Caco-2 (cell line): Measurements from ENCODE around the gene TFE3. TPM values are rescaled to one million over a fixed set of nuclear protein-coding genes. Genes with fewer than 3 reads are reported as not detected.

ENCODE experiments used
- BruUV-seq: library from RNA; stranded (reverse); fragments of 400-500 nt; replicated peaks from 2 replicates; lab custom pipeline; 2021; lab: Mats Ljungman, UMichigan
- CTCF ChIA-PET: fragments of 300-600 bp; sonication (Branson Sonifier 250); formaldehyde crosslinking; loops from one replicate; lab custom pipeline; 2022; ENCODE audit warnings: antibody characterized with exemption; lab: Charles Lee
- POLR2A ChIA-PET: fragments of 300-600 bp; sonication (Branson Sonifier 250); formaldehyde crosslinking; loops from one replicate; lab custom pipeline; 2022; ENCODE audit warnings: antibody characterized with exemption; lab: Charles Lee
- DNase-seq, 2 experiments: peaks; one replicate each; pipeline versions ENCODE4 v3.0.0 to v3.0.0-alpha.2; 2020 to 2022
- H3K27me3 ChIP-seq: replicated peaks from 2 replicates; pipeline ENCODE4 v1.6.0; 2011; ENCODE audit warnings: low read length; ENCODE audit not compliant: control insufficient read depth, insufficient read depth
- H3K36me3 ChIP-seq: 2 replicates; pipeline ENCODE4 v1.5.1; 2011; ENCODE audit warnings: low read length; ENCODE audit not compliant: control insufficient read depth, insufficient read depth
- H3K4me1 ChIP-seq: fragments of 250-450 bp; sonication (Bioruptor Pico); 2 replicates; pipeline ENCODE4 v1.5.1; 2020; ENCODE audit warnings: mild to moderate bottlenecking
- H3K4me3 ChIP-seq: 2 replicates; pipeline ENCODE4 v1.5.1; 2011; ENCODE audit warnings: low read depth, mild to moderate bottlenecking, control low read depth, low read length
- H3K9me3 ChIP-seq: fragments of 250-450 bp; sonication (Bioruptor Pico); 2 replicates; pipeline ENCODE4 v1.5.1; 2020; ENCODE audit warnings: mild to moderate bottlenecking, moderate library complexity
- H3K27ac Mint-ChIP-seq: one replicate; pipeline ENCODE4 v1.8.0; 2022; ENCODE audit warnings: mixed read lengths; ENCODE audit not compliant: unreplicated experiment
- H3K27me3 Mint-ChIP-seq: one replicate; pipeline ENCODE4 v1.8.0; 2022; ENCODE audit warnings: mixed read lengths; ENCODE audit not compliant: insufficient read depth, unreplicated experiment
- H3K36me3 Mint-ChIP-seq: one replicate; pipeline ENCODE4 v1.8.0; 2022; ENCODE audit warnings: mild to moderate bottlenecking, mixed read lengths; ENCODE audit not compliant: insufficient read depth, unreplicated experiment
- H3K4me1 Mint-ChIP-seq: one replicate; pipeline ENCODE4 v1.8.0; 2022; ENCODE audit warnings: low read depth, mixed read lengths; ENCODE audit not compliant: unreplicated experiment
- H3K4me3 Mint-ChIP-seq: one replicate; pipeline ENCODE4 v1.8.0; 2022; ENCODE audit warnings: mild to moderate bottlenecking, moderate library complexity, mixed read lengths; ENCODE audit not compliant: unreplicated experiment
- H3K9me3 Mint-ChIP-seq: one replicate; pipeline ENCODE4 v1.8.0; 2022; ENCODE audit warnings: mixed read lengths; ENCODE audit not compliant: unreplicated experiment
- CTCF ChIP-seq, 2 experiments: fragments of 200-600 bp in 1 of 2; IDR thresholded peaks; 1 replicate in 1 of 2; 2 replicates in 1 of 2; pipeline versions ENCODE4 v1.5.1 to v1.8.0; 2011 to 2022; ENCODE audit warnings: antibody characterized with exemption in 1 of 2, control low read depth in 1 of 2, inconsistent platforms in 1 of 2, low read depth in 1 of 2, low read length in 1 of 2, mild to moderate bottlenecking in 1 of 2, moderate library complexity in 1 of 2; ENCODE audit not compliant: insufficient read depth in 1 of 2, severe bottlenecking in 1 of 2, unreplicated experiment in 1 of 2
- intact Hi-C: fragments of 100-400 bp; cut with micrococcal nuclease; formaldehyde crosslinking; loops from one replicate; pipeline ENCODE4 v1.10.0; 2022; ENCODE audit not compliant: unreplicated experiment
- total RNA-seq: library from RNA; stranded (reverse); gene quantifications from 2 replicates; pipeline ENCODE4 v1.2.3, GENCODE V29; 2022

TFE3 gene
- total RNA-seq, 1 experiment from 2014 or later: 32.0 TPM

- H3K9me3 ChIP-seq: no peaks in the 10 kb centered on the region
- Mint-ChIP-seq H3K4me1 (peaks cover 15% of the 10 kb centered on the region), H3K27ac (no peak overlapping the region), H3K27me3 (no peaks in the 10 kb centered on the region), H3K4me3 (no peak overlapping the region), H3K36me3 (peaks cover 17% of the 10 kb centered on the region), H3K9me3 (no peaks in the 10 kb centered on the region)
- POLR2A ChIA-PET: no interaction called here
- no peak for TF ChIP-seq CTCF (IDR thresholded peaks at IDR 0.05; ENCODE audit: insufficient read depth in 1 of 2, low read depth in 1 of 2, low read length in 1 of 2, severe bottlenecking in 1 of 2, unreplicated experiment in 1 of 2)
- H3K36me3 ChIP-seq: no peaks in the 10 kb centered on the region
- intact Hi-C loops: no loop called here
- no TSS peak for BruUV-seq
- no peak overlapping the region for H3K4me3 ChIP-seq
- H3K27me3 ChIP-seq: no peaks in the 10 kb centered on the region
- CTCF ChIA-PET: no interaction called here
- no peak for DNase-seq
- no peaks in the 10 kb centered on the region for H3K4me1 ChIP-seq
Measured at GRCh38 chrX:49075347-49075746, 32.2 kb upstream of the TFE3 start.

GRCh38 chrX:49073601-49074575 is 30.7 kb upstream of the TFE3 start, which contains the start of gene PRAF2:
Gene PRAF2 (minus strand): TSS chrX:49074002. CDS start chrX:49073987, 15 bp downstream.
- peak; percentile 91 to 92 for DNase-seq
- Histone ChIP-seq H3K4me3 (peak within 1 kb of the TSS; percentile 50), H3K4me1 (no peaks in the 10 kb centered on the region), H3K27me3 (no peaks in the 10 kb centered on the region), H3K36me3 (no peaks in the 10 kb centered on the region), H3K9me3 (no peaks in the 10 kb centered on the region)
- peaks cover 17% of the 10 kb centered on the region for H3K36me3 Mint-ChIP-seq
- BruUV-seq: no TSS peak
- no peaks in the 10 kb centered on the region for H3K27me3 Mint-ChIP-seq
- CTCF ChIA-PET: interaction anchor here (0.6 kb wide), 1 partner anchor 116 kb away, joined by 4 read pairs; no protein-coding TSS in a partner anchor
- TF ChIP-seq CTCF (IDR thresholded peaks at IDR 0.05; ENCODE audit: insufficient read depth in 1 of 2, low read depth in 1 of 2, low read length in 1 of 2, severe bottlenecking in 1 of 2, unreplicated experiment in 1 of 2): no peak
- POLR2A ChIA-PET: no interaction called here
- H3K9me3 Mint-ChIP-seq: no peaks in the 10 kb centered on the region
- intact Hi-C loops: loop anchor here (1.0 kb wide), 1 partner anchor 31 kb away; the partner anchor contains the start of gene TFE3
- peak within 1 kb of the TSS; percentile 72 for H3K4me3 Mint-ChIP-seq
- H3K4me1 Mint-ChIP-seq: peaks cover 12% of the 10 kb centered on the region
- H3K27ac Mint-ChIP-seq: peak within 1 kb of the TSS; percentile 45

GRCh38 chrX:49072712-49073095 is 29.5 kb upstream of the TFE3 start:
- intact Hi-C loops: no loop called here
- H3K36me3 Mint-ChIP-seq: peaks cover 17% of the 10 kb centered on the region
- Histone ChIP-seq H3K36me3 (no peaks in the 10 kb centered on the region), H3K27me3 (no peaks in the 10 kb centered on the region), H3K4me3 (no peak overlapping the region), H3K9me3 (no peaks in the 10 kb centered on the region), H3K4me1 (no peaks in the 10 kb centered on the region)
- no peak overlapping the region for H3K27ac Mint-ChIP-seq
- peaks cover 9% of the 10 kb centered on the region for H3K4me1 Mint-ChIP-seq
- H3K4me3 Mint-ChIP-seq: peak overlapping the region; percentile 72
- no peaks in the 10 kb centered on the region for H3K27me3 Mint-ChIP-seq
- ChIA-PET CTCF (no interaction called here), POLR2A (interaction anchor here (0.7 kb wide), 1 partner anchor 19 kb away, joined by 3 read pairs; no protein-coding TSS in a partner anchor)
- DNase-seq: no peak
- no peak for TF ChIP-seq CTCF (IDR thresholded peaks at IDR 0.05; ENCODE audit: insufficient read depth in 1 of 2, low read depth in 1 of 2, low read length in 1 of 2, severe bottlenecking in 1 of 2, unreplicated experiment in 1 of 2)
- no peaks in the 10 kb centered on the region for H3K9me3 Mint-ChIP-seq
- no TSS peak for BruUV-seq
